Adrenal gland (tissue), 5 donors: ENCODE data around the gene CBFA2T3.

Experiments
- POLR2A ChIP-seq, 2 donors: fragments of 450-650 bp; IDR thresholded peaks; one replicate each; pipeline ENCODE4 v1.6.1; 2017; ENCODE audit warnings: antibody characterized with exemption in 2 of 2, mild to moderate bottlenecking in 2 of 2, moderate library complexity in 1 of 2
- TF ChIP-seq, protein P1 (sequence below), 6 experiments: fragments of 450-650 bp in 4 of 6; fragments of 200-600 bp in 2 of 6; sonication (generic) in 1 of 6; IDR thresholded peaks; 1 replicate in 5 of 6; 2 replicates in 1 of 6; pipeline versions ENCODE4 v1.5.1 to v1.8.0; 2016 to 2021; ENCODE audit warnings: antibody characterized with exemption in 6 of 6, mild to moderate bottlenecking in 2 of 6, moderate library complexity in 1 of 6
- donor health status: DM: no; HTN: no; CAD: no.

GRCh38 chr16:88888057-88888456 lies 89.0 kb downstream of the CBFA2T3 start:
- TF ChIP-seq, protein P1, sequence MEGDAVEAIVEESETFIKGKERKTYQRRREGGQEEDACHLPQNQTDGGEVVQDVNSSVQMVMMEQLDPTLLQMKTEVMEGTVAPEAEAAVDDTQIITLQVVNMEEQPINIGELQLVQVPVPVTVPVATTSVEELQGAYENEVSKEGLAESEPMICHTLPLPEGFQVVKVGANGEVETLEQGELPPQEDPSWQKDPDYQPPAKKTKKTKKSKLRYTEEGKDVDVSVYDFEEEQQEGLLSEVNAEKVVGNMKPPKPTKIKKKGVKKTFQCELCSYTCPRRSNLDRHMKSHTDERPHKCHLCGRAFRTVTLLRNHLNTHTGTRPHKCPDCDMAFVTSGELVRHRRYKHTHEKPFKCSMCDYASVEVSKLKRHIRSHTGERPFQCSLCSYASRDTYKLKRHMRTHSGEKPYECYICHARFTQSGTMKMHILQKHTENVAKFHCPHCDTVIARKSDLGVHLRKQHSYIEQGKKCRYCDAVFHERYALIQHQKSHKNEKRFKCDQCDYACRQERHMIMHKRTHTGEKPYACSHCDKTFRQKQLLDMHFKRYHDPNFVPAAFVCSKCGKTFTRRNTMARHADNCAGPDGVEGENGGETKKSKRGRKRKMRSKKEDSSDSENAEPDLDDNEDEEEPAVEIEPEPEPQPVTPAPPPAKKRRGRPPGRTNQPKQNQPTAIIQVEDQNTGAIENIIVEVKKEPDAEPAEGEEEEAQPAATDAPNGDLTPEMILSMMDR (IDR thresholded peaks at IDR 0.05): no peak
- no peak for TF ChIP-seq POLR2A (IDR thresholded peaks at IDR 0.05)
